ENCODE measurements around the gene CHCHD3. TPM values are rescaled to one million over a fixed set of nuclear protein-coding genes. Genes with fewer than 3 reads are reported as not detected.

The CHCHD3 gene
- polyA plus RNA-seq, 2 of the 4 experiments (the other 2 are of a cell fraction): 96.7 to 139 TPM

GRCh38 chr7:132797152-132797551 lies 284.7 kb downstream of the CHCHD3 start (continued):
- TF ChIP-seq BCL3 (IDR thresholded peaks at IDR 0.05): no peak
- no peak for TF ChIP-seq RNF2 (IDR thresholded peaks at IDR 0.05; ENCODE audit: borderline replicate concordance, low read depth)

- WGBS (ENCODE audit: missing lambda C conversion rate): 78% methylated on average over 3 of the region's 3 CpGs
- no peaks in the 10 kb centered on the region for H3K9me3 ChIP-seq
- no peak overlapping the region for H3K4me3 ChIP-seq
- ATAC-seq: no peak
- FAIRE-seq: no peak
- ChIA-PET POLR2A (no interaction called here), CTCF (interaction anchor here (2.4 kb wide), 1 partner anchor 10 kb away, joined by 10 read pairs; no protein-coding TSS in a partner anchor)
- H3K27ac ChIP-seq: no peak overlapping the region
- peaks cover 4% of the 10 kb centered on the region; the same call in 2 of the 3 replicates for H3K4me1 ChIP-seq
- TF ChIP-seq NR3C1 (IDR thresholded peaks at IDR 0.05) (no peak), ELK1 (IDR thresholded peaks at IDR 0.05; ENCODE audit: low read depth, low read length) (no peak), POLR2A (IDR thresholded peaks at IDR 0.05; ENCODE audit: low read length) (no peak), MYC (IDR thresholded peaks at IDR 0.05; ENCODE audit: borderline replicate concordance, low read length) (no peak), CEBPB (IDR thresholded peaks at IDR 0.05) (no peak), NPAS2 (CRISPR knock-in tag; IDR thresholded peaks at IDR 0.05; ENCODE audit: borderline replicate concordance) (no peak), HOXB13 (CRISPR knock-in tag; IDR thresholded peaks at IDR 0.05; ENCODE audit: low read depth) (no peak), SMC3 (IDR thresholded peaks at IDR 0.05) (no peak), KDM5A (IDR thresholded peaks at IDR 0.05) (no peak), REST (IDR thresholded peaks at IDR 0.05) (no peak), NFE2L2 (conservative IDR thresholded peaks at IDR 0.05; ENCODE audit: low read length) (no peak), ESRRA (IDR thresholded peaks at IDR 0.05; ENCODE audit: borderline replicate concordance, low read length) (no peak), TP53 (CRISPR knock-in tag; IDR thresholded peaks at IDR 0.05) (no peak)
- no peak overlapping the region for H3K4me2 ChIP-seq
- no peak for DNase-seq (ENCODE audit: low read depth in 1 of 2, low spot score in 1 of 2)
Measured at GRCh38 chr7:132793474-132793873, 288.4 kb downstream of the CHCHD3 start.

GRCh38 chr7:132791036-132791435 lies 290.9 kb downstream of the CHCHD3 start:
- POLR2A ChIA-PET: no interaction called here
- CTCF ChIA-PET: interaction anchor here (1.5 kb wide), 1 partner anchor 81 kb away, joined by 3 read pairs; no protein-coding TSS in a partner anchor
- Histone ChIP-seq H3K4me1 (no peaks in the 10 kb centered on the region), H3K4me2 (no peak overlapping the region), H3K4me3 (no peak overlapping the region), H3K9me3 (peaks cover 10% of the 10 kb centered on the region; the same call in 2 of the 3 replicates), H3K27ac (no peak overlapping the region)
- ATAC-seq (no peak), FAIRE-seq (no peak), DNase-seq (ENCODE audit: low read depth in 1 of 2, low spot score in 1 of 2) (no peak)
- WGBS (ENCODE audit: missing lambda C conversion rate): 100% methylated on average over 1 of the region's 1 CpG
- TF ChIP-seq FOXS1 (CRISPR knock-in tag; IDR thresholded peaks at IDR 0.05): no peak
- no peak for TF ChIP-seq BHLHE40 (IDR thresholded peaks at IDR 0.05; ENCODE audit: low read depth, low read length)
